GM19395 (cell line): ENCODE measurements around the gene TAPBPL.
"Not testable (repeated sequence)": the region's sequence is repeated elsewhere in the genome, so short reads cannot be mapped to it uniquely, and the experiment has no call there.

Experiments
- ATAC-seq: cut with Tn5 transposase; IDR thresholded peaks from one replicate; pipeline ENCODE4 v1.9.1; 2021; ENCODE audit warnings: mild to moderate bottlenecking, moderate library complexity; ENCODE audit not compliant: unreplicated experiment

TAPBPL gene

GRCh38 chr12:6489449-6489848 lies 37.6 kb downstream of the TAPBPL start:
- ATAC-seq: no peak

DNA sequence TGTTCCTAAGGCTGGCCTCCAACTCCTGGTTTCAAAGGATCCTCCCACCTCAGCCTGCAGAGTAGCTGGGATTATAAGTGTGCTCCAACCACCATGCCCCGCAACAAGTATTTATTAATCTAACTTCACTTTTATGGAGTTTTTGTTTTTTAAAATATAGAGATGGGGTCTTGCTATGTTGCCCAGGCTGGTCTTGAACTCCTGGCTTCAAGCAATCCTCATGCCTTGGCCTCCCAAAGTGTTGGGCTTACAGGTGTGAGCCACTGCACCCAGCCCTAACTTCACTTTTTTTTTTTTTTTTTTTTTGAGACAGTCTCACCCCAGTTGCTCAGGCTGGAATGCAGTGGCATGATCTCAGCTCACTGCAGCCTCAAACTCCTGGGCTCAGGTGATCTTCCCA lies 38.8 kb downstream of the TAPBPL start:
- not testable (repeated sequence) for ATAC-seq

- ATAC-seq: peak; percentile 69
Observed at GRCh38 chr12:6492838-6493496, 41.1 kb downstream of the TAPBPL start, which contains the start of gene MRPL51. MRPL51 (minus strand) TSS chr12:6493262; CDS start chr12:6493136, 126 bp downstream.

DNA sequence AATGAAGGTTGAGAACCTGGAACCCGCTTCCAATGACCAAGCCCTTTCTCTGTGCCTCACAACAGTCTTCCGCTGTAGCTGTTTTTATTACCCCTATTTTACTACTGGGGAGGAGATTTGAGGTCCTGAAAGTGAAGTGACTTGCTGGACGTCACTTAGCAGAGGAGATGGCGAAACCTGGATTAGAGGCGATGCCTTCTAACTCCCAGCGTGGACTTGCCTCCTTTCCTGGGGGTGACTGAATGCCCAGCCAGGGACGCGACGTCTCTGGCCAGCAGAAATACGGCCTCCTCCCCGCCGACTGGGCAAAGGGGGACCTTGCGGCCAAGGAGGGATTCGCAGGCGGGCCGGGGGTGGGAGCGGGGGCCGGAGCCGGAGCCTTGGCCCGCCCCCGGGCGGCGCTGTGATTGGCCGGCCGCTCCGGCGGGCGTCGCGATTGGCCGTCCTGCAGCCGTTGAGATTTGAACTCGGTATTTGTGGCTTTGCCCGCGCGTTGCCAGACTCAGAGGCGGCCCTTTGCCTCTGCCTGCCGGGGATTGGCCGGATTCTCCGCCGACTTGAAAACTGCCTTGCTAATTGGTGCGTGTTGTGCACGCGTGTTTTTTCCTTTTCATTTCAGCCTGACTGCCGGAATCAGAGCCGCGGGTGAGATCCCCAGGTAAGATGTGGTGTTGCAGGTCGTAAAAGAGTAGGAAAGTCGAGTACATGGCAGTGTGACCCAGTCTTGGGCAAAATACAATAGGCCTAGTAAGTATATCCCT lies 41.8 kb downstream of the TAPBPL start, which contains the start of gene NCAPD2:
TSS of gene NCAPD2 (plus strand) at position 606 of the 761 bp plus-strand sequence. CDS start 997 bp downstream, outside the sequence.
- ATAC-seq: peak; percentile 85

DNA sequence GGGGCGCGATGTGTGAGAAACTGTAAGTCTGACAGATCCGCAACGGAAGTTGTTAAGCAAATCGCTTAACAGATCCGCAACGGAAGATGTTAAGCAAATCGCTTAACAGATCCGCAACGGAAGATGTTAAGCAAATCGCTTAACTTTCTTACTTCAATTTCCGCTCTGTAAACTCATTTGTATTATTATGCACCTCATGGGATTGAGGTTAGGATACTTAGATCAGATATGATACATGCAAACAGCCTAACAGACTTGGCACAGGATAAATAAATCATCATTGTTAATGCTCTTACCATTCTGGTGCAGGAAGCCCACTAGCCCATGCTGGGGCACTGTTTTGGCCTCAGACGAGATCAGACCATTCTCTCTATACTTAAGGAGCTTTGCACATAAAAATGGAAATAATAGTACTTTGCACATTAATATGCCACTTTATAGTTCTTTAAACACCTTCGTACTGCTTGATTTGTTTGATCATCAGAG lies 42.5 kb downstream of the TAPBPL start:
- ATAC-seq: no peak

DNA sequence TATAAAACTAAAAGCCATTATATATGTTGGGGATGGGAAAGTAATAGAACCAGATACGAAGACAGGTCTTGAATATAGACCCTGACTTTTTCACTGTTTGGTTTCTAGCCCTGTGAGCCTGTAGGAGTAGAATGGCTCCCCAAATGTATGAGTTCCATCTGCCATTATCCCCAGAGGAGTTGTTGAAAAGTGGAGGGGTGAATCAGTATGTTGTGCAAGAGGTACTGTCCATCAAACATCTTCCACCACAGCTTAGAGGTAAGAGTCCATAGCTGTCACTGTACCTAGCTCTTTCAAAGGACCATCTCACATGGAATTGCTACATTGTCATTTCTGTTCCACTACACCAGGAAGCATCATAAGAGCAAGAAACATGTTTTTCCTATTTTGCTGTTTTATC lies 43.1 kb downstream of the TAPBPL start:
- ATAC-seq: no peak

DNA sequence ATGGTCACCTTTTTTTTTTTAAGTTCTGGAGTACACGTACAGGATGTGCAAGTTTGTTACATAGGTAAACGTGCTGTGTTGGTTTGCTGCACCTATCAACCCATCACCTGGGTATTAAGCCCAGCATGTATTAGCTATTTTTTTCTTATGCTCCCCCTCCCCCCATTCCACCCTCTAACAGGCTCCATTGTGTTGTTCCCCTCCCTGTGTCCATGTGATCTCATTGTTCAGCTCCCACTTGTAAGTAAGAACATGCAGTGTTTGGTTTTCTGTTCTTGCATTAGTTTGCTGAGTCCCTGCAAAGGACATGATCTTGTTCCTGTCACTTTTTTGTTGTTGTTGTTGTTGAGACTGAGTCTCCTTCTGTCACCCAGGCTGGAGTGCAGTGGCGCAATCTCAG lies 45.4 kb downstream of the TAPBPL start:
- not testable (repeated sequence) for ATAC-seq

DNA sequence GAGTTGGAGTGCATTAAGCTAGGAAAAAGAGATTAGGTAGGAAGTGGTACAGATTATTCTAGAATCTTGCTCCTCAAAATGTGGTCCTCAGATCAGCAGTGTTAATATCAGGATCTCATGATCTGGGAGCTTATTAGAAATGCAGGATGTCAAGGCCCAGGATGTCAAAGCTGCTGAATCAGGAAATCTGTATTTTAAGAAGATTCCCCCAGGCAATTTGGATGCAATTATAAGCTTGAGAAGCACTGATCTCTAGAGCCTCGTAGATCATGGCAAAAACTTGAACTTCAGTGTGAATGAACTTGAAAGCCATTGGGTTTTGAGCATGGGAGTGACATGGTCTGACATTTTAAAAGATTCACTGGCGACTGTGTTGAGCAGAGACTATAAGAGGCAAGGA lies 48.6 kb downstream of the TAPBPL start:
- no peak for ATAC-seq

DNA sequence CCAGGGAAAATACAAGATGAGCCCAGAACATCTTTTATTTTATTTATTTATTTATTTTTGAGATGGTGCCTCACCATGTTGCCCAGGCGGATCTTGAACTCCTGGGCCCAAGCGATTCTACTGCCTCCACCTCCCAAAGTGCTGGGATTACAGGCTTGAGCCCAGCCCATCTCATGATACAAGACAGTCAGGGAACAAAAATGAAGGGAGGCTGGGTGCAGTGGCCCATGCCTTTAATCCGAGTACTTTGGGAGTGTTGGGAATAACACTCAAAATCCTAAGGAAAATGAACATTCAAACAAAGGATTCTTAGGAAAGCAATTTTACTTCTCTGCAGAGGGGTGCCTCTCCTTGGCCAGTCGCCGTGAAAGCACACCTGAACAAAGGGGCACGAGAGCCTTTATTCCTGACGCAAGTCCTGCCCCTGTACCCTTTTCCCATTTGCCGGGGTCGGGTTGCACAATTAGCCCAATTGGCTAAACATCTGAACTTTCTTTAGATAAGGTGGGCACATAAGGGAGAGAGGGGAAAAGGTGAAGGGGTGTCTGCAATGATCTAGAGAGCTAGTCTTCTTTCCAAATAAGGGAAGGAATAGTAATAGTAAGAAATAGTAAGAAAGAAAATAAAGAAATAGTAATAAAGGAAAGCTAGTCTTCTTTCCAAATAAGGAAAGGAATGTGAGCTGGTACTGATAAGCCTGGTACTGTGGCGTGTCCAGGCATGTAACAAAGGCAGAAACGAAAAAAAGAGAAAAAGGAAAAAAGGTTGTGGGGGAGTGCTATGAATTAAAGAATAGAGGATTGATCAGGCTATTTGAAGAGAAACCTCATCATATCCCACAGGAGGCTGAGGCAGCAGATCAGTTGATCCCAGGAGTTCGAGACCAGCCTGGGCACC lies 55.5 kb downstream of the TAPBPL start:
- ATAC-seq: no peak

- no peak for ATAC-seq
Observed at GRCh38 chr12:6508087-6508486, 56.2 kb downstream of the TAPBPL start.
